HG03039 (cell line): ENCODE data around the gene TMOD2.

Experiments used
- ATAC-seq: cut with Tn5 transposase; IDR thresholded peaks from one replicate; pipeline ENCODE4 v1.9.1; 2021; ENCODE audit warnings: mild to moderate bottlenecking, moderate library complexity; ENCODE audit not compliant: unreplicated experiment

The TMOD2 gene

GRCh38 chr15:51735228-51736010 is 16.0 kb upstream of the TMOD2 start:
- no peak for ATAC-seq

GRCh38 chr15:51736069-51736468 is 15.3 kb upstream of the TMOD2 start:
- no peak for ATAC-seq

- ATAC-seq = peak; percentile 20
These were observed 14.5 kb upstream of the TMOD2 start for GRCh38 chr15:51736751-51737521.

- ATAC-seq = peak; percentile 41
These were observed 13.7 kb upstream of the TMOD2 start, which contains the start of gene LYSMD2 for GRCh38 chr15:51737522-51738305. Gene LYSMD2, minus strand, starts transcription at chr15:51737655. Its CDS starts 33 bp downstream, at chr15:51737622.

GRCh38 chr15:51738553-51738952 is 12.8 kb upstream of the TMOD2 start:
- no peak for ATAC-seq

GRCh38 chr15:51739061-51739712 is 12.2 kb upstream of the TMOD2 start:
- no peak for ATAC-seq

GRCh38 chr15:51749307-51749706 is 2.1 kb upstream of the TMOD2 start:
- ATAC-seq = no peak

- ATAC-seq = no peak
These were observed 1.2 kb upstream of the TMOD2 start for GRCh38 chr15:51750186-51750585.

GRCh38 chr15:51751697-51752683 is 593 bp downstream of the TMOD2 start:
- peak; percentile 33 for ATAC-seq

GRCh38 chr15:51752888-51753287 is 1.5 kb downstream of the TMOD2 start:
- no peak for ATAC-seq

- no peak for ATAC-seq
These were observed 2.9 kb downstream of the TMOD2 start for GRCh38 chr15:51754267-51754666.

GRCh38 chr15:51755790-51756189 is 4.4 kb downstream of the TMOD2 start:
- ATAC-seq = no peak

- ATAC-seq = no peak
These were observed 5.1 kb downstream of the TMOD2 start for GRCh38 chr15:51756482-51756881.

- no peak for ATAC-seq
These were observed 6.1 kb downstream of the TMOD2 start for GRCh38 chr15:51757450-51757849.

- no peak for ATAC-seq
These were observed 7.2 kb downstream of the TMOD2 start for GRCh38 chr15:51758645-51759044.

- ATAC-seq = no peak
These were observed 8.2 kb downstream of the TMOD2 start for GRCh38 chr15:51759557-51760070.

- ATAC-seq = no peak
These were observed 9.4 kb downstream of the TMOD2 start for GRCh38 chr15:51760805-51761204.

- no peak for ATAC-seq
These were observed 14.4 kb downstream of the TMOD2 start for GRCh38 chr15:51765751-51766150.

GRCh38 chr15:51766341-51766740 is 14.9 kb downstream of the TMOD2 start:
- no peak for ATAC-seq
